Hepatocyte (in vitro differentiated cells): ENCODE measurements around the gene HCK. TPM values are rescaled to one million over a fixed set of nuclear protein-coding genes. Genes with fewer than 3 reads are reported as not detected.

Experiments
- DNase-seq: peaks from one replicate; pipeline ENCODE4 v3.0.0-alpha.2; 2016; ENCODE audit warnings: low spot score
- H2AFZ ChIP-seq: fragments of 200-600 bp; sonication (generic); 2 replicates; pipeline ENCODE4 v1.6.0; 2016; ENCODE audit warnings: antibody characterized with exemption, mild to moderate bottlenecking
- H3K27ac ChIP-seq: fragments of 200-600 bp; sonication (generic); 2 replicates; pipeline ENCODE4 v1.5.1; 2016; ENCODE audit warnings: mild to moderate bottlenecking
- H3K27me3 ChIP-seq: fragments of 200-600 bp; sonication (generic); 2 replicates; pipeline ENCODE4 v1.6.1; 2016
- H3K36me3 ChIP-seq: fragments of 200-600 bp; sonication (generic); replicated peaks from 2 replicates; pipeline ENCODE4 v1.5.1; 2016; ENCODE audit warnings: low read depth; ENCODE audit not compliant: insufficient read depth
- H3K4me1 ChIP-seq: fragments of 200-600 bp; sonication (generic); 2 replicates; pipeline ENCODE4 v1.5.1; 2016; ENCODE audit warnings: mild to moderate bottlenecking, moderate library complexity; ENCODE audit not compliant: insufficient read depth
- H3K4me2 ChIP-seq: fragments of 200-600 bp; sonication (generic); 2 replicates; pipeline ENCODE4 v1.6.0; 2016
- H3K4me3 ChIP-seq: fragments of 200-600 bp; sonication (generic); 2 replicates; pipeline ENCODE4 v1.5.1; 2016; ENCODE audit warnings: mild to moderate bottlenecking
- H3K79me2 ChIP-seq: fragments of 200-600 bp; sonication (generic); 2 replicates; pipeline ENCODE4 v1.6.0; 2017; ENCODE audit warnings: mild to moderate bottlenecking
- H3K9me2 ChIP-seq: fragments of 200-600 bp; sonication (generic); replicated peaks from 2 replicates; pipeline ENCODE4 v1.6.0; 2017; ENCODE audit warnings: mild to moderate bottlenecking; ENCODE audit not compliant: insufficient read depth
- H3K9me3 ChIP-seq: fragments of 200-600 bp; sonication (generic); 2 replicates; pipeline ENCODE4 v1.5.1; 2016; ENCODE audit warnings: low read depth, mild to moderate bottlenecking
- H4K20me1 ChIP-seq: fragments of 200-600 bp; sonication (generic); 2 replicates; pipeline ENCODE4 v1.6.0; 2016; ENCODE audit warnings: mild to moderate bottlenecking; ENCODE audit not compliant: insufficient read depth, poor library complexity, severe bottlenecking
- CTCF ChIP-seq: fragments of 200-600 bp; sonication (generic); IDR thresholded peaks from 2 replicates; pipeline ENCODE4 v1.5.1; 2016; ENCODE audit warnings: antibody characterized with exemption, mild to moderate bottlenecking; ENCODE audit not compliant: poor library complexity
- EZH2 ChIP-seq: fragments of 200-600 bp; sonication (generic); IDR thresholded peaks from 2 replicates; pipeline ENCODE4 v1.6.1; 2016; ENCODE audit warnings: antibody characterized with exemption, mild to moderate bottlenecking, borderline replicate concordance
- EZH2phosphoT487 ChIP-seq: fragments of 200-600 bp; sonication (generic); IDR thresholded peaks from one replicate; pipeline ENCODE4 v1.6.1; 2018; ENCODE audit warnings: antibody characterized with exemption, mild to moderate bottlenecking, low read depth, moderate library complexity; ENCODE audit not compliant: unreplicated experiment, severe bottlenecking
- WGBS: methylation state at CpG from one replicate; pipeline ENCODE4 v1.1.6; 2016; ENCODE audit warnings: low lambda C conversion rate; ENCODE audit errors: missing lambda C conversion rate; 5-methylcytosine and 5-hydroxymethylcytosine counted together
- polyA plus RNA-seq: library from polyadenylated mRNA; unstranded; fragments of >200 nt; fragmentation: Nextera tagmentation; extraction: Ambion mirVana; gene quantifications from 2 replicates; pipeline ENCODE4 v1.2.1, GENCODE V29; 2016
- total RNA-seq: library from RNA; depleted of rRNA; stranded (reverse); fragments of >200 nt; gene quantifications from 2 replicates; pipeline ENCODE4 v1.2.3, GENCODE V29; 2014

The HCK gene
- total and polyA plus RNA-seq, 2 experiments from 2014 or later, result 0.54 to 2.2 TPM

GRCh38 chr20:32075534-32075933 lies 23.5 kb downstream of the HCK start:
- TF ChIP-seq EZH2phosphoT487, result no peak
- no peak for TF ChIP-seq CTCF
- TF ChIP-seq EZH2, result no peak
- Histone ChIP-seq H2AFZ (no peak overlapping the region), H3K27ac (no peak overlapping the region), H3K9me3 (no peaks in the 10 kb centered on the region), H3K27me3 (peaks cover 40% of the 10 kb centered on the region), H3K4me3 (no peak overlapping the region), H3K9me2 (no peaks in the 10 kb centered on the region), H3K79me2 (no peaks in the 10 kb centered on the region), H4K20me1 (no peaks in the 10 kb centered on the region), H3K4me2 (no peak overlapping the region), H3K4me1 (no peaks in the 10 kb centered on the region), H3K36me3 (no peaks in the 10 kb centered on the region)
- WGBS, result 97% methylated on average over 1 of the region's 1 CpG
- no peak for DNase-seq

GRCh38 chr20:32077190-32077589 lies 25.1 kb downstream of the HCK start:
- H3K27ac ChIP-seq, result no peak overlapping the region
- H3K9me3 ChIP-seq, result no peaks in the 10 kb centered on the region
- H4K20me1 ChIP-seq, result no peaks in the 10 kb centered on the region
- peaks cover 43% of the 10 kb centered on the region for H3K27me3 ChIP-seq
- H3K4me2 ChIP-seq, result no peak overlapping the region
- no peak for DNase-seq
- H3K36me3 ChIP-seq, result no peaks in the 10 kb centered on the region
- no peaks in the 10 kb centered on the region for H3K4me1 ChIP-seq
- 86% methylated on average over 4 of the region's 4 CpGs for WGBS
- no peak overlapping the region for H2AFZ ChIP-seq
- H3K9me2 ChIP-seq, result no peaks in the 10 kb centered on the region
- no peak overlapping the region for H3K4me3 ChIP-seq
- H3K79me2 ChIP-seq, result no peaks in the 10 kb centered on the region
- TF ChIP-seq EZH2phosphoT487 (no peak), EZH2 (no peak), CTCF (no peak)

GRCh38 chr20:32078322-32078721 lies 26.3 kb downstream of the HCK start:
- TF ChIP-seq EZH2phosphoT487, result no peak
- TF ChIP-seq CTCF, result no peak
- TF ChIP-seq EZH2, result no peak
- Histone ChIP-seq H3K9me2 (no peaks in the 10 kb centered on the region), H3K9me3 (no peaks in the 10 kb centered on the region), H3K4me3 (no peak overlapping the region), H3K36me3 (no peaks in the 10 kb centered on the region), H3K27me3 (peaks cover 47% of the 10 kb centered on the region), H3K27ac (no peak overlapping the region), H3K4me2 (no peak overlapping the region), H4K20me1 (no peaks in the 10 kb centered on the region), H2AFZ (no peak overlapping the region), H3K4me1 (no peaks in the 10 kb centered on the region), H3K79me2 (no peaks in the 10 kb centered on the region)
- DNase-seq, result no peak
- 79% methylated on average over 5 of the region's 5 CpGs for WGBS

- no peaks in the 10 kb centered on the region for H3K9me3 ChIP-seq
- TF ChIP-seq EZH2phosphoT487 (no peak), EZH2 (no peak), CTCF (no peak)
- H3K4me2 ChIP-seq, result no peak overlapping the region
- no peaks in the 10 kb centered on the region for H3K4me1 ChIP-seq
- H2AFZ ChIP-seq, result no peak overlapping the region
- H3K4me3 ChIP-seq, result no peak overlapping the region
- H3K79me2 ChIP-seq, result no peaks in the 10 kb centered on the region
- no peak overlapping the region for H3K27ac ChIP-seq
- peaks cover 42% of the 10 kb centered on the region for H3K27me3 ChIP-seq
- DNase-seq, result no peak
- H4K20me1 ChIP-seq, result no peaks in the 10 kb centered on the region
- no peaks in the 10 kb centered on the region for H3K36me3 ChIP-seq
- H3K9me2 ChIP-seq, result no peaks in the 10 kb centered on the region
Observed at GRCh38 chr20:32078791-32079190, 26.7 kb downstream of the HCK start.
